ENCODE data around the gene GNB1L.

GRCh38 chr22:19739448-19739895 is 115.2 kb downstream of the GNB1L start:
- TF ChIP-seq, protein P1, sequence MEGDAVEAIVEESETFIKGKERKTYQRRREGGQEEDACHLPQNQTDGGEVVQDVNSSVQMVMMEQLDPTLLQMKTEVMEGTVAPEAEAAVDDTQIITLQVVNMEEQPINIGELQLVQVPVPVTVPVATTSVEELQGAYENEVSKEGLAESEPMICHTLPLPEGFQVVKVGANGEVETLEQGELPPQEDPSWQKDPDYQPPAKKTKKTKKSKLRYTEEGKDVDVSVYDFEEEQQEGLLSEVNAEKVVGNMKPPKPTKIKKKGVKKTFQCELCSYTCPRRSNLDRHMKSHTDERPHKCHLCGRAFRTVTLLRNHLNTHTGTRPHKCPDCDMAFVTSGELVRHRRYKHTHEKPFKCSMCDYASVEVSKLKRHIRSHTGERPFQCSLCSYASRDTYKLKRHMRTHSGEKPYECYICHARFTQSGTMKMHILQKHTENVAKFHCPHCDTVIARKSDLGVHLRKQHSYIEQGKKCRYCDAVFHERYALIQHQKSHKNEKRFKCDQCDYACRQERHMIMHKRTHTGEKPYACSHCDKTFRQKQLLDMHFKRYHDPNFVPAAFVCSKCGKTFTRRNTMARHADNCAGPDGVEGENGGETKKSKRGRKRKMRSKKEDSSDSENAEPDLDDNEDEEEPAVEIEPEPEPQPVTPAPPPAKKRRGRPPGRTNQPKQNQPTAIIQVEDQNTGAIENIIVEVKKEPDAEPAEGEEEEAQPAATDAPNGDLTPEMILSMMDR (IDR thresholded peaks at IDR 0.05) = no peak
- TF ChIP-seq EZH2 (IDR thresholded peaks at IDR 0.05) (no peak), EZH2phosphoT487 (IDR thresholded peaks at IDR 0.05) (no peak)

Data from neural progenitor cell (in vitro differentiated cells).